ENCODE measurements around the gene ATAD3B.

GRCh38 chr1:1435106-1435903 lies 36.3 kb upstream of the ATAD3B start, which contains the start of gene VWA1:
- TF ChIP-seq, protein P1, sequence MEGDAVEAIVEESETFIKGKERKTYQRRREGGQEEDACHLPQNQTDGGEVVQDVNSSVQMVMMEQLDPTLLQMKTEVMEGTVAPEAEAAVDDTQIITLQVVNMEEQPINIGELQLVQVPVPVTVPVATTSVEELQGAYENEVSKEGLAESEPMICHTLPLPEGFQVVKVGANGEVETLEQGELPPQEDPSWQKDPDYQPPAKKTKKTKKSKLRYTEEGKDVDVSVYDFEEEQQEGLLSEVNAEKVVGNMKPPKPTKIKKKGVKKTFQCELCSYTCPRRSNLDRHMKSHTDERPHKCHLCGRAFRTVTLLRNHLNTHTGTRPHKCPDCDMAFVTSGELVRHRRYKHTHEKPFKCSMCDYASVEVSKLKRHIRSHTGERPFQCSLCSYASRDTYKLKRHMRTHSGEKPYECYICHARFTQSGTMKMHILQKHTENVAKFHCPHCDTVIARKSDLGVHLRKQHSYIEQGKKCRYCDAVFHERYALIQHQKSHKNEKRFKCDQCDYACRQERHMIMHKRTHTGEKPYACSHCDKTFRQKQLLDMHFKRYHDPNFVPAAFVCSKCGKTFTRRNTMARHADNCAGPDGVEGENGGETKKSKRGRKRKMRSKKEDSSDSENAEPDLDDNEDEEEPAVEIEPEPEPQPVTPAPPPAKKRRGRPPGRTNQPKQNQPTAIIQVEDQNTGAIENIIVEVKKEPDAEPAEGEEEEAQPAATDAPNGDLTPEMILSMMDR (IDR thresholded peaks at IDR 0.05; ENCODE audit: poor library complexity, severe bottlenecking): no peak
- no peak for TF ChIP-seq SMC3 (conservative IDR thresholded peaks at IDR 0.05; ENCODE audit: poor library complexity)
- TF ChIP-seq POLR2AphosphoS5 (IDR thresholded peaks at IDR 0.05): no peak
- no peak for TF ChIP-seq EZH2 (IDR thresholded peaks at IDR 0.05; ENCODE audit: borderline replicate concordance, insufficient read depth, low read length, poor library complexity, severe bottlenecking)
- TF ChIP-seq TAF1 (IDR thresholded peaks at IDR 0.05; ENCODE audit: low read depth): no peak
- no peak for TF ChIP-seq MXI1 (conservative IDR thresholded peaks at IDR 0.05; ENCODE audit: poor library complexity, severe bottlenecking)
- TF ChIP-seq EP300 (conservative IDR thresholded peaks at IDR 0.05; ENCODE audit: poor library complexity, severe bottlenecking): no peak
